Left lung (tissue), 10 donors: ENCODE data around the gene NEK5. TPM values are rescaled to one million over a fixed set of nuclear protein-coding genes. Genes with fewer than 3 reads are reported as not detected.

Experiments
- ATAC-seq: fragments of 200-7000 bp; cut with Tn5 transposase; one replicate; pipeline ENCODE4 v1.9.1; 2020; ENCODE audit warnings: moderate library complexity
- DNase-seq, 4 donors: peaks; one replicate each; pipeline ENCODE4 v3.0.0-alpha.2; 2013 to 2020
- H3K27ac ChIP-seq, 2 donors: fragments of 200-600 bp; sonication (generic) in 1 of 2; one replicate each; pipeline versions ENCODE4 v1.5.0 to v1.8.0; 2020 to 2021
- H3K27me3 ChIP-seq, 2 donors: fragments of 200-600 bp; sonication (generic) in 1 of 2; one replicate each; pipeline versions ENCODE4 v1.5.0 to v1.8.0; 2020 to 2021
- H3K36me3 ChIP-seq, 2 donors: fragments of 200-600 bp; sonication (generic) in 1 of 2; one replicate each; pipeline versions ENCODE4 v1.5.0 to v1.8.0; 2020 to 2021
- H3K4me1 ChIP-seq, 2 donors: fragments of 200-600 bp; one replicate each; pipeline ENCODE4 v1.8.0; 2021
- H3K4me3 ChIP-seq, 2 donors: fragments of 200-600 bp; sonication (generic) in 1 of 2; one replicate each; pipeline versions ENCODE4 v1.5.0 to v1.8.0; 2020 to 2021; ENCODE audit warnings: mild to moderate bottlenecking in 1 of 2
- H3K9me3 ChIP-seq, 2 donors: fragments of 200-600 bp; sonication (generic) in 1 of 2; one replicate each; pipeline versions ENCODE4 v1.5.0 to v1.8.0; 2020 to 2021
- intact Hi-C, 2 donors: fragments of 100-400 bp; cut with DNase I; formaldehyde crosslinking; loops; one replicate each; pipeline versions ENCODE4 v1.11.2 to v1.14.2; 2022
- polyA plus RNA-seq, 6 donors: library from polyadenylated mRNA; unstranded; fragments of 120-200 nt; gene quantifications; one replicate each; pipeline ENCODE4 v1.2.1, GENCODE V29; 2013; ENCODE audit not compliant: insufficient read length in 6 of 6
- total RNA-seq, 2 donors: library from RNA; stranded (reverse); fragmentation: NEBNext Ultra II Directional; extraction: Animal tissue kit (Norgen Biotek cat#: 25700); gene quantifications; one replicate each; pipeline ENCODE4 v1.2.1, GENCODE V29; 2021
- TF ChIP-seq, protein P1 (sequence below), 2 donors: fragments of 200-600 bp; sonication (generic) in 1 of 2; IDR thresholded peaks; one replicate each; pipeline versions ENCODE4 v1.5.0 to v1.8.0; 2021; ENCODE audit warnings: antibody characterized with exemption in 2 of 2
- donor health status: DM: no; HTN: yes; CAD: no.
- donor health status: DM: no; HTN: no; CAD: no.

The NEK5 gene
- total and polyA plus RNA-seq, 8 donors: 0.41 to 6.9 (median 4.7) TPM

DNA sequence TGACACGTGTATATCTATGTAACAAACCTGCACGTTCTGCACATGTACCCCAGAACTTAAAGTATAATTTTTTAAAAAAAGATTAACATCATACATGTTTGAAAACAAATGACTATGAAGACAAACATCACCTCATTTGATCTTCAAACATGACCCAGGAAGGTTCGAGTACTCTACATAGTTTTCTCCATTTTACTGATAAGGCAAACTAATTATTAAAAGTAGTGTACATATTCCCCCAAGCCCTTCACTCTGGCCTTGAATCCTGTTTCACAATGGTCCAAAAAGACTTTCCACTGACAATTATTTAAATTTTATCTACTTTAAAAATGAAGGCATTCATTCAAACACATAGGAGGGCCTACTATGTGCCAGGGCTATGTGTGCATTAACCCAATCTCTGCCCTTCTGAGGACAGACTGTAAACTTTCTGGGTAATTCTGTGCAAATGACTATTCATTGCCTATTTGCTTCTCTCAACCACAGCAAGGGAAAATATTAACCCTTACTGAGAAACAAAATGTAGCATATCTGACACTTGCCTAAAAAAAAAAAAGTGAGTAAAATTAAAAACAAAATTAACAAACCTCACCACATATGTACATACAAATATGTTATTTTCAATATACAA, 139.8 kb downstream of the NEK5 start:
- intact Hi-C loops: no loop called here
- no peaks in the 10 kb centered on the region for H3K4me1 ChIP-seq
- no peak overlapping the region for H3K27ac ChIP-seq
- TF ChIP-seq, protein P1, sequence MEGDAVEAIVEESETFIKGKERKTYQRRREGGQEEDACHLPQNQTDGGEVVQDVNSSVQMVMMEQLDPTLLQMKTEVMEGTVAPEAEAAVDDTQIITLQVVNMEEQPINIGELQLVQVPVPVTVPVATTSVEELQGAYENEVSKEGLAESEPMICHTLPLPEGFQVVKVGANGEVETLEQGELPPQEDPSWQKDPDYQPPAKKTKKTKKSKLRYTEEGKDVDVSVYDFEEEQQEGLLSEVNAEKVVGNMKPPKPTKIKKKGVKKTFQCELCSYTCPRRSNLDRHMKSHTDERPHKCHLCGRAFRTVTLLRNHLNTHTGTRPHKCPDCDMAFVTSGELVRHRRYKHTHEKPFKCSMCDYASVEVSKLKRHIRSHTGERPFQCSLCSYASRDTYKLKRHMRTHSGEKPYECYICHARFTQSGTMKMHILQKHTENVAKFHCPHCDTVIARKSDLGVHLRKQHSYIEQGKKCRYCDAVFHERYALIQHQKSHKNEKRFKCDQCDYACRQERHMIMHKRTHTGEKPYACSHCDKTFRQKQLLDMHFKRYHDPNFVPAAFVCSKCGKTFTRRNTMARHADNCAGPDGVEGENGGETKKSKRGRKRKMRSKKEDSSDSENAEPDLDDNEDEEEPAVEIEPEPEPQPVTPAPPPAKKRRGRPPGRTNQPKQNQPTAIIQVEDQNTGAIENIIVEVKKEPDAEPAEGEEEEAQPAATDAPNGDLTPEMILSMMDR (IDR thresholded peaks at IDR 0.05): no peak
- DNase-seq (no peak), ATAC-seq (no peak)
- no peaks in the 10 kb centered on the region for H3K27me3 ChIP-seq
- no peaks in the 10 kb centered on the region for H3K36me3 ChIP-seq
- H3K9me3 ChIP-seq: no peaks in the 10 kb centered on the region
- H3K4me3 ChIP-seq: no peak overlapping the region

Other genes starting within 250 kb of the NEK5 start
- gene ATP7B, start 117.6 kb downstream of the NEK5 start, total RNA-seq: 1 to 10 TPM; 5.9 to 7.2 TPM
- gene ATP7B, start 117.6 kb downstream of the NEK5 start, polyA plus RNA-seq: 10 to 100 TPM; 17.9 to 20.5 (median 18.5) TPM
- gene ALG11, start 116.7 kb downstream of the NEK5 start, total RNA-seq: 10 to 100 TPM; 31.2 to 31.9 TPM
- gene ALG11, start 116.7 kb downstream of the NEK5 start, polyA plus RNA-seq: 10 to 100 TPM; 27.1 to 34.9 (median 31.3) TPM
- gene UTP14C, start 104.4 kb downstream of the NEK5 start, total RNA-seq: 10 to 100 TPM; 16.9 to 18.2 TPM
- 10 to 100 TPM; 28.6 to 33.4 (median 31.8) TPM for gene UTP14C, start 104.4 kb downstream of the NEK5 start, polyA plus RNA-seq
- 10 to 100 TPM in 1 of 2 donors, 1 to 10 TPM in 1; 9.8 to 11.0 TPM for gene NEK3, start 30.5 kb upstream of the NEK5 start, total RNA-seq
- gene NEK3, start 30.5 kb upstream of the NEK5 start, polyA plus RNA-seq: 10 to 100 TPM; 47.1 to 59.2 (median 56.3) TPM